ENCODE results near the gene RNF135.
"Not testable (repeated sequence)": the region's sequence is repeated elsewhere in the genome, so short reads cannot be mapped to it uniquely, and the experiment has no call there.

Gene RNF135

DNA sequence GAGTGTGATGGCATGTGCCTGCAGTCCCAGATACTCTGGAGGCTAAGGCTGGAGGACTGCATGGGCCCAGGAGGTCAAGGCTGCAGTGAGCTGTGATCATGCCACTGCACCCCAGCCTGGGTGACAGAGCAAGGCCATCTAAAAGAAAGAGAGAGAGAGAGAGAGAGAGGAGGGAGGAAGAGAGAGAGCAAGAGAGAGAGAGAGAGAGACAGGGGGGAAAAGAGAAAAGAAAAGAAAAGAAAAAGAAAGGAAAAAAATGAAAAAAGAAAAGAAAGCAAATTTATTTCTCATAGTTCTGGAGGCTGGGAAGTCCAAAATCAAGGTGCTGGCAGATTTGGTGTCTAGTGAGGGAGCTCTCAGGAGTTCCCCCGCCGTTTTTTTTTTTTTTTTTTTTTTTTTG is 33.3 kb downstream of the RNF135 start:
- FAIRE-seq, result no peak

DNA sequence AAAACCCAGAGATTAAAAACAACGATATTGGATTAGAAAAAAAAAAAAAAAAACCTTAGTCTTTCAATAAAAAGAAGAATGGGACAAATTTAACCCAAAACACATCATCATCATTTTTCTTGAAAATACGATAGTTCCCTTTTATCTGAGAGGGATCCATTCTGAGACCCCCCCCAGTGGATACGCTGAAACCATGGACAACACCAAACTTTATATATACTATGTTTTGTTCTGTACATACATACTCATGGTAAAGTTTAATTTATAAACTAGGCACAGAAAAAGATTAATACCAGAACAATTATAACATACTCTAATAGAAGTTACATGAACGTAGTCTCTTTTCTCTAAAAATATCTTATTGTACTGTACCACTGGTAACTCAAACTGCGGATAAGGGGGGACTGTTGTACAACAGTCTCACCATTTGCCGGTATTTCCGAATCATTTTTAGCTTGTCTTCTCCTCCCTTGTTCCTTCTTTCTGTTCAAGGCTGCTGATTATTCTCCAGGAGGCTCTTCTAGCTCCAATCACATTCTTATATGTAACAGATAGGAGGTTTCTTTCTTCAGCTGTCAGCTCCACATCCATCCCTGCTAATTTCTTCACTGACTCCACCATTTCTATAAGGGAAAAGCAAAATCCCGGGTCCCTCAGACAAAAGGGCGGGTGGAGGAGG is 37.0 kb downstream of the RNF135 start:
- FAIRE-seq, result no peak

DNA sequence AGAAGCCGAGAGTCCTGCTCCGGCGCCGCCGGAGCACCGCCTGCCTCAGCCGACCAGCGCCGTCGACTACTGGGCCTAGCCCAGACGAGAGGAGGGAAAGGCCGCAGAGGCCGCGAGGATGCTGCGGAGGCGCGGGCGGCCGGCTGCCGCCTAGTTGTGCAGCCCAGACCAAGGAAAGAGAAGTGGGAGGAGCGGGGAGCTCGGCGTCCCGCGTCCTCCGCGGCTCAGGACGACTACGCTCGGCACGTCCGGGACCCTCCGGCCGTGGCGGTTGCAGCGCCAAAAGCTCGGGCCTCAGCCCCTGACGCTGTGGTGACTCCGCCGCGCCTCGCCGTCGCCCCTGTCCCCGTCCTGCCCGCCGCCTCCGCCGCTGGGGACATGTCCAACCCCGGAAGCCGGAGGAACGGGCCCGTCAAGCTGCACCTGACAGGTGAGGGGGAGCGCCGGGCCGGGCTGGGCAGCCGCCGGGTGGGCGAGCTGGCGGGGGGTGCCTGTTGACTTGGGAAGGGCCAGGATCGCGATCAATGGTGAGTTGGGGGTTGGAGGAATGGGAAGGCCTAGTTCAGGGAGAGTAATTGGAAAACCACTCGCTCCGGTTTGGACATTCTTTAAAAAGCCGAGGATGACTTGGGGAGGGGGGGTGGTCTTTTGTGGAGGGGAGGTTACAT is 37.7 kb downstream of the RNF135 start:
- no peak for FAIRE-seq

- not testable (repeated sequence) for FAIRE-seq
Measured at GRCh38 chr17:31009042-31009702, 38.3 kb downstream of the RNF135 start.

- FAIRE-seq, result not testable (repeated sequence)
Measured at GRCh38 chr17:31010014-31010413, 39.2 kb downstream of the RNF135 start.

- no peak for FAIRE-seq
Measured at GRCh38 chr17:31013844-31014243, 43.0 kb downstream of the RNF135 start.

DNA sequence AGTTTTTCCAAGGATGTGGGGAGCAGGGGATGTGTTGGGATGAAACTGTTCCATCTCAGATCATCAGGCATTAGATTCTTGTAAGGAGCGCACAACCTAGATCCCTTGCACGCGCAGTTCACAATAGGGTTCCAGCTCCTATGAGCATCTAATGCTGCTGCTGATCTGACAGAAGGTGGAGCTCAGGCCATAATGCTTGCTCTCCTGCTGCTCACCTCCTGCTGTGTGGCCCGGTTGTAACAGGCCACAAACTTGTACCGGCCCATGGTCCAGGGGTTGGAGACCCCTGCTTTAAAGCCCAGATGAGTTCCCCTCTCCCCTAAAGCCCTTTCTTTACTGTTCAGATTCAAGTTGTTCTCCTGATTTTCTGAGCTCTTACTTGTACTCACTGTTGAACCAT is 44.8 kb downstream of the RNF135 start:
- FAIRE-seq, result no peak

DNA sequence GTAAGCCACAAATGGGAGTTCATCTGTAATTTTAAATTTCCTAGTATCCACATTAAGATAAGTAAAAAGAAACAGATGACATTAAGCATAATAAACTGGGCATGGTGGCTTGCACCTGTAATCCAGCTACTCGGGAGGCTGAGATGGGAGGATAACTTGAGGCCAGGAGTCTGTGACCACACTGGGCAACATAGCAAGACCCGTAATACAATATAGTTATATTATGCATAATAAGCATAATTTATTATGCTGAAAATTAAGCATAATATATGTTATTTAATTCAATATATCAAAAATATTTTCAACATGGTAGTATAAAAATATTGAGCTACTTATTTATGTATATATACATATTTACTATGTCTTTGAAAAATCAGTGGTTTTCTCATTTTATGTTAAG is 48.2 kb downstream of the RNF135 start:
- FAIRE-seq, result no peak

- not testable (repeated sequence) for FAIRE-seq
Measured at GRCh38 chr17:31023171-31023570, 52.3 kb downstream of the RNF135 start.

- FAIRE-seq, result no peak
Measured at GRCh38 chr17:31031841-31032240, 61.0 kb downstream of the RNF135 start.

GRCh38 chr17:31035611-31036010 is 64.8 kb downstream of the RNF135 start:
- not testable (repeated sequence) for FAIRE-seq

- not testable (repeated sequence) for FAIRE-seq
Measured at GRCh38 chr17:31040837-31041236, 70.0 kb downstream of the RNF135 start.

DNA sequence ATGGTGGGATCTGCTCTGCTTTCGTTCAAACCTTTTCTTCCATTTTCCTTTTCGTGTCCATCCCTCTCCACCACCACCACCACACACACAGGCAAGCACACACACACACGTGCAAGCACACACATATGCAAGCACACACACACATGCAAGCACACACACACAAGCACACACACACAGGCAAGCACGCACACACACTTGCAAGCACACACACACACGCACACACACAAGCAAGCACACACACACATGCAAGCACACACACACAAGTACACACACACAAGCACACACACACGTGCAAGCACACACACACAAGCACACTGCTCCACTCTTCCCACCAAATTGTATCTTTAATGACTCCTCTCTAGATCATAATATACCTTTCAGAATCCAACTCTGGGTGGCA is 71.5 kb downstream of the RNF135 start:
- FAIRE-seq, result not testable (repeated sequence)

- FAIRE-seq, result not testable (repeated sequence)
Measured at GRCh38 chr17:31046856-31047425, 76.1 kb downstream of the RNF135 start.

GRCh38 chr17:31048142-31048541 is 77.3 kb downstream of the RNF135 start:
- FAIRE-seq, result no peak

DNA sequence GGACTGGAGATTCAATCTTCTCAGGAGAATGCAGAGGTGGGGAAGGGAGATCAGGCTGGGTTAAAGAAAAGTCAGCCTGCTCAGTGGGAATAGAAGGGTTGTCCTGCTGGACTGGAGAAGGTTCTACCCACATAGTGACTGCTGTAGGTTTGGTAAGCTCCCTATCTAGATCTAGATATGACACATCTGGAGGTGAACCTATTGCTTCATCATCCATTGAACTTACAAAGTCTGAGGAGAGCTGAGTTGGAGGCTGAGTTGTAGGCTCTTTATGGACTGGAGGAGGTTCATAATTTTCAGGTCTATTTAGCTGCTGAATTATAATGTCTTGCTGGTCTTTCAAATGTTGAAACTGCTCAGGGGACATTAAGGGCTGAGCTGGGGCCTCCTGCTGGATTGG is 77.9 kb downstream of the RNF135 start:
- FAIRE-seq, result no peak

Measured in endometrium (tissue), 2 donors.